Prostate gland (tissue), 2 donors: ENCODE measurements around the gene UBD.

Experiments
- POLR2A ChIP-seq: fragments of 450-650 bp; IDR thresholded peaks from one replicate; pipeline ENCODE4 v1.6.1; 2016; ENCODE audit warnings: antibody characterized with exemption, mild to moderate bottlenecking
- POLR2AphosphoS5 ChIP-seq: sonication (generic); formaldehyde crosslinking; IDR thresholded peaks from one replicate; pipeline ENCODE4 v1.6.1; 2017; ENCODE audit warnings: antibody characterized with exemption
- TF ChIP-seq, protein P1 (sequence below), 4 experiments: fragments of 200-600 bp in 2 of 4; fragments of 450-650 bp in 2 of 4; sonication (generic) in 2 of 4; IDR thresholded peaks; 1 replicate in 3 of 4; 2 replicates in 1 of 4; pipeline ENCODE4 v1.5.1; 2016 to 2019; ENCODE audit warnings: antibody characterized with exemption in 4 of 4, mild to moderate bottlenecking in 2 of 4, moderate library complexity in 2 of 4

DNA sequence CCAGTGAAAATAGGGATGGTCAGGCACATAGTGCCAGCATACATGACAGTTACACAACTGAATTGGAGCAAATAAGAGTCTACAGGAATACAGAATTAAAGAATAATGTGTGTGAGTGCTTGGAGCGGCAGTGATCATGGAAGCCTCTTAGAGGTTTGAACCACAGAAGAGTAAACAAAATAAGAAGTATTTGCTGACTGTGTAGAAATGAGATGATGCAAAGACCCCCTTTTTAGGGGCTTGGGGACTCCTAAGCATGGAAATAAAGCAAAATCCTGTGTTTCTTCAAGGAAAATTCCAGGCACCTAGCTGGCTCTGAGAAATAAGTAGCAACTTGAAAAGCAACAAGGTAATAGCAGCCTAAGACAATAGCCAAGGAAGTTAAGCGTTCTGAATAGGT, 32.1 kb upstream of the UBD start:
- TF ChIP-seq, protein P1, sequence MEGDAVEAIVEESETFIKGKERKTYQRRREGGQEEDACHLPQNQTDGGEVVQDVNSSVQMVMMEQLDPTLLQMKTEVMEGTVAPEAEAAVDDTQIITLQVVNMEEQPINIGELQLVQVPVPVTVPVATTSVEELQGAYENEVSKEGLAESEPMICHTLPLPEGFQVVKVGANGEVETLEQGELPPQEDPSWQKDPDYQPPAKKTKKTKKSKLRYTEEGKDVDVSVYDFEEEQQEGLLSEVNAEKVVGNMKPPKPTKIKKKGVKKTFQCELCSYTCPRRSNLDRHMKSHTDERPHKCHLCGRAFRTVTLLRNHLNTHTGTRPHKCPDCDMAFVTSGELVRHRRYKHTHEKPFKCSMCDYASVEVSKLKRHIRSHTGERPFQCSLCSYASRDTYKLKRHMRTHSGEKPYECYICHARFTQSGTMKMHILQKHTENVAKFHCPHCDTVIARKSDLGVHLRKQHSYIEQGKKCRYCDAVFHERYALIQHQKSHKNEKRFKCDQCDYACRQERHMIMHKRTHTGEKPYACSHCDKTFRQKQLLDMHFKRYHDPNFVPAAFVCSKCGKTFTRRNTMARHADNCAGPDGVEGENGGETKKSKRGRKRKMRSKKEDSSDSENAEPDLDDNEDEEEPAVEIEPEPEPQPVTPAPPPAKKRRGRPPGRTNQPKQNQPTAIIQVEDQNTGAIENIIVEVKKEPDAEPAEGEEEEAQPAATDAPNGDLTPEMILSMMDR (IDR thresholded peaks at IDR 0.05) = no peak
- TF ChIP-seq POLR2A = no peak
- no peak for TF ChIP-seq POLR2AphosphoS5
